Stomach (tissue), 9 donors: Measurements from ENCODE around the gene LZTS2. TPM values are rescaled to one million over a fixed set of nuclear protein-coding genes. Genes with fewer than 3 reads are reported as not detected.

Experiments used
- DNase-seq, 2 donors: peaks; one replicate each; pipeline versions ENCODE4 v3.0.0 to v3.0.0-alpha.2; 2013 to 2019
- H3K27ac ChIP-seq, 5 donors: fragments of 200-600 bp in 4 of 5; sonication (generic) in 4 of 5; one replicate each; pipeline ENCODE4 v1.5.1; 2013 to 2019; ENCODE audit warnings: mild to moderate bottlenecking in 1 of 5, moderate library complexity in 1 of 5
- H3K27me3 ChIP-seq, 3 donors: fragments of 200-600 bp; sonication (generic); one replicate each; pipeline ENCODE4 v1.5.1; 2017 to 2019; ENCODE audit warnings: mixed run types in 1 of 3
- H3K36me3 ChIP-seq, 4 donors: fragments of 200-600 bp; sonication (generic); 1 replicate in 3 of 4; 2 replicates in 1 of 4; pipeline ENCODE4 v1.5.1; 2016 to 2019
- H3K4me1 ChIP-seq, 4 donors: fragments of 200-600 bp; sonication (generic); one replicate each; pipeline ENCODE4 v1.5.1; 2016 to 2019
- H3K4me3 ChIP-seq, 4 donors: fragments of 200-600 bp; sonication (generic) in 3 of 4; one replicate each; pipeline ENCODE4 v1.5.1; 2016 to 2019; ENCODE audit warnings: mild to moderate bottlenecking in 1 of 4
- H3K9me3 ChIP-seq, 4 donors: fragments of 200-600 bp; sonication (generic); one replicate each; pipeline ENCODE4 v1.5.1; 2016 to 2019
- CTCF ChIP-seq, 7 experiments: fragments of 450-650 bp in 4 of 7; fragments of 200-600 bp in 3 of 7; sonication (generic) in 3 of 7; IDR thresholded peaks; one replicate each; pipeline ENCODE4 v1.5.1; 2016 to 2019; ENCODE audit warnings: antibody characterized with exemption in 7 of 7, control low read depth in 2 of 7, mild to moderate bottlenecking in 1 of 7
- EP300 ChIP-seq: sonication (generic); formaldehyde crosslinking; IDR thresholded peaks from one replicate; pipeline ENCODE4 v1.6.1; 2017; ENCODE audit warnings: antibody characterized with exemption
- POLR2A ChIP-seq, 4 donors: fragments of 450-650 bp; IDR thresholded peaks; one replicate each; pipeline ENCODE4 v1.6.1; 2016; ENCODE audit warnings: antibody characterized with exemption in 4 of 4, control low read depth in 2 of 4, mild to moderate bottlenecking in 1 of 4, moderate library complexity in 1 of 4
- POLR2AphosphoS5 ChIP-seq, 3 donors: sonication (generic); formaldehyde crosslinking; IDR thresholded peaks; one replicate each; pipeline ENCODE4 v1.6.1; 2016; ENCODE audit warnings: antibody characterized with exemption in 3 of 3
- WGBS, 5 donors: extraction: QIAGEN DNeasy Blood & Tissue Kit in 3 of 5; methylation state at CpG; one replicate each; pipeline versions ENCODE4 v1.1.5 to v1.1.7; 2013 to 2018; 5-methylcytosine and 5-hydroxymethylcytosine counted together
- intact Hi-C: fragments of 100-400 bp; cut with DNase I; formaldehyde crosslinking; loops from one replicate; pipeline ENCODE4 v1.15.1; 2023; ENCODE audit warnings: low total_unique reads
- polyA plus RNA-seq, 3 donors: library from polyadenylated mRNA; stranded (reverse); fragments of 200-250 nt; gene quantifications; one replicate each; pipeline ENCODE4 v1.2.3, GENCODE V29; 2013
- total RNA-seq, 5 donors: library from RNA; depleted of rRNA; stranded (reverse); fragments of >200 nt; gene quantifications; one replicate each; pipeline versions ENCODE4 v1.1.0 to v1.2.3, GENCODE V29; 2014 to 2016
- donor health status: healthy with polysubstance abuse.
- donor health status: Bipolar disorder and iron deficiency.
- donor health status: healthy.

Gene LZTS2
- total and polyA plus RNA-seq, 8 donors = 34.7 to 70.7 (median 48.0) TPM

- WGBS, 5 donors = 72 to 88% (median 80%) methylated on average over 2 to 7 of the region's 7 CpGs
- peaks cover 34 to 60% (median 57%) of the 10 kb centered on the region in 4 donors for H3K36me3 ChIP-seq
- H3K27me3 ChIP-seq = no peaks in the 10 kb centered on the region
- no peak for DNase-seq
- no peak overlapping the region for H3K4me3 ChIP-seq
- H3K9me3 ChIP-seq = no peaks in the 10 kb centered on the region
- TF ChIP-seq CTCF (IDR thresholded peaks at IDR 0.05) = no peak
- TF ChIP-seq POLR2AphosphoS5 (IDR thresholded peaks at IDR 0.05) = no peak
- TF ChIP-seq EP300 = no peak
- no peak for TF ChIP-seq POLR2A (IDR thresholded peaks at IDR 0.05)
- intact Hi-C loops = no loop called here
- peaks cover 12 to 34% (median 28%) of the 10 kb centered on the region in 4 donors for H3K4me1 ChIP-seq
- H3K27ac ChIP-seq = no peak overlapping the region
Measured at GRCh38 chr10:101036726-101037125, 37.1 kb downstream of the LZTS2 start.

- TF ChIP-seq POLR2A (IDR thresholded peaks at IDR 0.05) (no peak), POLR2AphosphoS5 (IDR thresholded peaks at IDR 0.05) (no peak), EP300 (no peak), CTCF (IDR thresholded peaks at IDR 0.05) (no peak)
- Histone ChIP-seq H3K4me3 (no peak overlapping the region), H3K36me3 (peaks cover 34 to 60% (median 57%) of the 10 kb centered on the region in 4 donors), H3K27me3 (no peaks in the 10 kb centered on the region), H3K4me1 (peaks cover 11 to 32% (median 28%) of the 10 kb centered on the region in 4 donors), H3K27ac (no peak overlapping the region), H3K9me3 (no peaks in the 10 kb centered on the region)
- 74 to 84% (median 74%) methylated on average over 5 of the region's 5 CpGs for WGBS, 5 donors
- DNase-seq = no peak
- intact Hi-C loops = no loop called here
Measured at GRCh38 chr10:101038484-101038883, 38.9 kb downstream of the LZTS2 start.

GRCh38 chr10:101040061-101040460, 40.5 kb downstream of the LZTS2 start:
- intact Hi-C loops = no loop called here

DNA sequence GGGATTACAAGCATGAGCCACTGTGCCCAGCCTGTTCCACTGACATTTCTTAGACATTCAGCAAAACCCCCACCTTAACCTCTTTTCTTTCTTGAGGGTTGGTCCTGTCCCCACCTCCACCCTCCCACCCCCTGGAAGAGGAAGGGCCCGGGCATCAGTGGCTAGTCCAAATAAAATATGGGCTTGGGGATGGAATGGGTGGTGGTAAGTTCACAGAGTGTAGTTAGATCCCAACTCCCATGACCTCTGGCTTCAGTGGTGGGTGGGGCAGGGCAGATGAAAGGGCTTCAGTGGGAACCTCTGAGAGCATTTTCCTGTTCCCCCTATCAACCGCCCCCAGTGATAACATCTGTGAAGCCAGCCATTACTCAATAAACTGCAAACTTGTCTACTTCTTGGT, 41.2 kb downstream of the LZTS2 start:
- Histone ChIP-seq H3K36me3 (peaks cover 25 to 46% (median 44%) of the 10 kb centered on the region in 4 donors), H3K9me3 (no peaks in the 10 kb centered on the region), H3K27ac (no peak overlapping the region), H3K4me3 (no peak overlapping the region), H3K4me1 (peaks cover 12 to 31% (median 27%) of the 10 kb centered on the region in 4 donors), H3K27me3 (peaks cover 0 to 7% (median 0%) of the 10 kb centered on the region in 3 donors)
- intact Hi-C loops = no loop called here
- no peak for DNase-seq
- TF ChIP-seq POLR2A (IDR thresholded peaks at IDR 0.05) (no peak), EP300 (no peak), CTCF (IDR thresholded peaks at IDR 0.05) (no peak), POLR2AphosphoS5 (IDR thresholded peaks at IDR 0.05) (no peak)
- WGBS, 5 donors = 31 to 38% (median 32%) methylated on average over 2 of the region's 2 CpGs

More at GRCh38 chr10:101040061-101040460, 40.5 kb downstream of the LZTS2 start:
- Histone ChIP-seq H3K4me1 (peaks cover 12 to 31% (median 27%) of the 10 kb centered on the region in 4 donors), H3K9me3 (no peaks in the 10 kb centered on the region), H3K36me3 (peaks cover 33 to 54% (median 52%) of the 10 kb centered on the region in 4 donors), H3K27me3 (peaks cover 0 to under 1% (median 0%) of the 10 kb centered on the region in 3 donors), H3K27ac (no peak overlapping the region), H3K4me3 (no peak overlapping the region)
- DNase-seq = no peak
- TF ChIP-seq EP300 = no peak
- TF ChIP-seq POLR2AphosphoS5 (IDR thresholded peaks at IDR 0.05) = no peak
- no peak for TF ChIP-seq CTCF (IDR thresholded peaks at IDR 0.05)
- TF ChIP-seq POLR2A (IDR thresholded peaks at IDR 0.05) = no peak
- 89 to 97% (median 94%) methylated on average over 3 of the region's 3 CpGs for WGBS, 5 donors
